GM23248 (cell line): ENCODE measurements around the gene HSPB2.

Source experiments
- EZH2 ChIP-seq: fragments of 200-600 bp; sonication (generic); IDR thresholded peaks from 2 replicates; pipeline ENCODE4 v1.6.1; 2018; ENCODE audit warnings: antibody characterized with exemption, mild to moderate bottlenecking; ENCODE audit not compliant: insufficient read depth, poor library complexity, severe bottlenecking
- EZH2phosphoT487 ChIP-seq: fragments of 200-600 bp; sonication (generic); IDR thresholded peaks from 2 replicates; pipeline ENCODE4 v1.6.1; 2018; ENCODE audit warnings: antibody characterized with exemption, moderate library complexity, mild to moderate bottlenecking, low read depth; ENCODE audit not compliant: insufficient read depth

- no peak for TF ChIP-seq EZH2phosphoT487
- no peak for TF ChIP-seq EZH2
Observed at GRCh38 chr11:111870113-111870512, 42.4 kb upstream of the HSPB2 start.
